SK-N-SH treated with all-trans-retinoic acid at 6 μM for 48 hours (cell line): Measurements from ENCODE around the gene SMLR1.

Experiments used
- ATAC-seq: fragments of 200-7000 bp; cut with Tn5 transposase; 3 replicates; pipeline ENCODE4 v1.9.1; 2020; ENCODE audit warnings: mild to moderate bottlenecking, moderate library complexity
- ARNTL ChIP-seq: fragments of 450-650 bp; formaldehyde crosslinking; IDR thresholded peaks from 2 replicates; pipeline ENCODE4 v1.5.0; 2020; ENCODE audit warnings: low read depth, mild to moderate bottlenecking, moderate library complexity, borderline replicate concordance
- BACH2 ChIP-seq: fragments of 250-450 bp; sonication (Bioruptor Pico); IDR thresholded peaks from 2 replicates; pipeline ENCODE4 v1.9.0; 2021; ENCODE audit warnings: mild to moderate bottlenecking, borderline replicate concordance
- CREB5 ChIP-seq: fragments of 250-450 bp; sonication (Bioruptor Pico); IDR thresholded peaks from 2 replicates; pipeline ENCODE4 v1.5.1; 2020; ENCODE audit warnings: low read depth, mild to moderate bottlenecking, moderate library complexity
- CSDC2 ChIP-seq: fragments of 250-450 bp; sonication (Bioruptor Pico); IDR thresholded peaks from 2 replicates; pipeline ENCODE4 v1.5.0; 2020; ENCODE audit warnings: mild to moderate bottlenecking, moderate library complexity
- CSRNP3 ChIP-seq: fragments of 250-450 bp; sonication (Bioruptor Pico); IDR thresholded peaks from 2 replicates; pipeline ENCODE4 v1.5.1; 2021; ENCODE audit warnings: mild to moderate bottlenecking, moderate library complexity
- ESRRG ChIP-seq: fragments of 250-450 bp; sonication (Bioruptor Pico); IDR thresholded peaks from 2 replicates; pipeline ENCODE4 v1.6.1; 2021; ENCODE audit warnings: mild to moderate bottlenecking
- GLIS3 ChIP-seq: fragments of 250-450 bp; sonication (Bioruptor Pico); IDR thresholded peaks from 2 replicates; pipeline ENCODE4 v1.5.0; 2020; ENCODE audit warnings: mild to moderate bottlenecking, moderate library complexity
- OSR1 ChIP-seq: fragments of 250-450 bp; sonication (Bioruptor Pico); IDR thresholded peaks from 2 replicates; pipeline ENCODE4 v1.8.0; 2022; ENCODE audit warnings: moderate library complexity, mild to moderate bottlenecking, inconsistent platforms
- PATZ1 ChIP-seq: fragments of 250-450 bp; sonication (Bioruptor Pico); IDR thresholded peaks from 2 replicates; pipeline ENCODE4 v1.8.0; 2020; ENCODE audit warnings: mild to moderate bottlenecking, moderate library complexity, borderline replicate concordance
- PPARA ChIP-seq: fragments of 250-450 bp; sonication (Bioruptor Pico); IDR thresholded peaks from 2 replicates; pipeline ENCODE4 v1.5.0; 2020; ENCODE audit warnings: mild to moderate bottlenecking, borderline replicate concordance
- RARB ChIP-seq: fragments of 250-450 bp; sonication (Bioruptor Pico); IDR thresholded peaks from 2 replicates; pipeline ENCODE4 v1.8.0; 2021; ENCODE audit warnings: mild to moderate bottlenecking, moderate library complexity
- SNAI2 ChIP-seq: fragments of 250-450 bp; sonication (Bioruptor Pico); IDR thresholded peaks from 2 replicates; pipeline ENCODE4 v1.5.0; 2020; ENCODE audit warnings: mild to moderate bottlenecking, moderate library complexity
- TOX ChIP-seq: fragments of 250-450 bp; sonication (Bioruptor Pico); IDR thresholded peaks from 2 replicates; pipeline ENCODE4 v1.8.0; 2021; ENCODE audit warnings: mild to moderate bottlenecking, moderate library complexity, borderline replicate concordance
- TSHZ2 ChIP-seq: fragments of 250-450 bp; sonication (Bioruptor Pico); IDR thresholded peaks from 2 replicates; pipeline ENCODE4 v1.5.0; 2020; ENCODE audit warnings: mild to moderate bottlenecking, moderate library complexity
- ZC3H10 ChIP-seq: fragments of 250-450 bp; sonication (Bioruptor Pico); IDR thresholded peaks from 2 replicates; pipeline ENCODE4 v1.5.1; 2021; ENCODE audit warnings: mild to moderate bottlenecking, moderate library complexity
- ZFP30 ChIP-seq: fragments of 450-650 bp; formaldehyde crosslinking; IDR thresholded peaks from 2 replicates; pipeline ENCODE4 v1.5.0; 2022; ENCODE audit warnings: mild to moderate bottlenecking, moderate library complexity
- ZNF70 ChIP-seq: fragments of 450-650 bp; formaldehyde crosslinking; IDR thresholded peaks from 2 replicates; pipeline ENCODE4 v1.5.0; 2020; ENCODE audit warnings: mild to moderate bottlenecking, moderate library complexity
- ZNF8 ChIP-seq: fragments of 450-650 bp; formaldehyde crosslinking; IDR thresholded peaks from 2 replicates; pipeline ENCODE4 v1.5.0; 2020; ENCODE audit warnings: mild to moderate bottlenecking, moderate library complexity

SMLR1 gene

GRCh38 chr6:130852844-130853554 is 25.8 kb downstream of the SMLR1 start:
- TF ChIP-seq CREB5 (CRISPR knock-in tag) (no peak), ZC3H10 (CRISPR knock-in tag) (no peak), BACH2 (CRISPR knock-in tag) (no peak), ESRRG (no peak), CSDC2 (CRISPR knock-in tag) (no peak), RARB (CRISPR knock-in tag) (no peak), TOX (CRISPR knock-in tag) (no peak), ZFP30 (CRISPR knock-in tag) (no peak), PPARA (CRISPR knock-in tag) (no peak), TSHZ2 (no peak)
- TF ChIP-seq, all 23 proteins: peak for 0
- ATAC-seq: peak; percentile 82

GRCh38 chr6:130853555-130854183 is 26.5 kb downstream of the SMLR1 start:
- ATAC-seq: peak; percentile 67

GRCh38 chr6:130858054-130858453 is 30.8 kb downstream of the SMLR1 start:
- TF ChIP-seq ZNF8 (CRISPR knock-in tag) (no peak), GLIS3 (CRISPR knock-in tag) (no peak), TSHZ2 (no peak), BACH2 (CRISPR knock-in tag) (no peak), CSDC2 (CRISPR knock-in tag) (no peak), ZC3H10 (CRISPR knock-in tag) (no peak), PATZ1 (no peak), OSR1 (CRISPR knock-in tag) (no peak), ARNTL (CRISPR knock-in tag) (no peak)
- TF ChIP-seq, all 23 proteins: peak for 0

More at GRCh38 chr6:130853555-130854183, 26.5 kb downstream of the SMLR1 start:
- TF ChIP-seq CSRNP3 (CRISPR knock-in tag) (no peak), TSHZ2 (no peak), ZNF70 (CRISPR knock-in tag) (no peak), RARB (CRISPR knock-in tag) (no peak), ZNF8 (CRISPR knock-in tag) (no peak), SNAI2 (CRISPR knock-in tag) (no peak), PPARA (CRISPR knock-in tag) (no peak)

More at GRCh38 chr6:130858054-130858453, 30.8 kb downstream of the SMLR1 start:
- ATAC-seq: peak; percentile 53; the same call in 2 of the 3 replicates
